Stimulated activated naive B cell treated with anti-CD40 and anti-IgM and Interleukin-4, amounts not matched to agents 10 μg/mL and 1 μg/mL and 100 μg/mL, for 72 hours (primary cell): ENCODE results near the gene MLPH.

Source experiments
- ATAC-seq, 2 donors: fragments of 150-1000 bp; cut with Tn5 transposase; replicated peaks; 2 replicates each; pipeline ENCODE4 v1.10.0; 2021; ENCODE audit warnings: moderate library complexity in 1 of 2
- DNase-seq: peaks from one replicate; pipeline ENCODE4 v3.0.0; 2021
- H3K27ac Mint-ChIP-seq: one replicate; pipeline ENCODE4 v1.8.0; 2022; ENCODE audit warnings: mild to moderate bottlenecking, mixed read lengths
- H3K27me3 Mint-ChIP-seq, 2 donors: one replicate each; pipeline ENCODE4 v1.8.0; 2022; ENCODE audit warnings: mixed read lengths in 2 of 2
- H3K36me3 Mint-ChIP-seq, 2 donors: one replicate each; pipeline ENCODE4 v1.8.0; 2022; ENCODE audit warnings: mixed read lengths in 2 of 2, mild to moderate bottlenecking in 1 of 2
- H3K4me1 Mint-ChIP-seq, 2 donors: one replicate each; pipeline ENCODE4 v1.8.0; 2022; ENCODE audit warnings: mixed read lengths in 2 of 2, mild to moderate bottlenecking in 1 of 2
- H3K4me3 Mint-ChIP-seq, 2 donors: one replicate each; pipeline ENCODE4 v1.8.0; 2022; ENCODE audit warnings: mild to moderate bottlenecking in 2 of 2, mixed read lengths in 2 of 2, moderate library complexity in 1 of 2
- H3K9me3 Mint-ChIP-seq, 2 donors: one replicate each; pipeline ENCODE4 v1.8.0; 2022; ENCODE audit warnings: mixed read lengths in 2 of 2, mild to moderate bottlenecking in 1 of 2

MLPH gene

GRCh38 chr2:237450108-237450507 is 36.9 kb upstream of the MLPH start:
- H3K4me1 Mint-ChIP-seq, result peaks cover 0 to 10% of the 10 kb centered on the region in 2 donors
- no peak for DNase-seq
- H3K4me3 Mint-ChIP-seq, result no peak overlapping the region
- H3K27me3 Mint-ChIP-seq, result peaks cover 11 to 15% of the 10 kb centered on the region in 2 donors
- no peak for ATAC-seq
- no peaks in the 10 kb centered on the region for H3K9me3 Mint-ChIP-seq
- no peak overlapping the region for H3K27ac Mint-ChIP-seq
- H3K36me3 Mint-ChIP-seq, result peaks cover 0 to 1% of the 10 kb centered on the region in 2 donors

GRCh38 chr2:237450583-237450982 is 36.5 kb upstream of the MLPH start:
- H3K27ac Mint-ChIP-seq, result no peak overlapping the region
- peaks cover 4 to 15% of the 10 kb centered on the region in 2 donors for H3K4me1 Mint-ChIP-seq
- no peak for DNase-seq
- ATAC-seq, result no peak
- no peaks in the 10 kb centered on the region for H3K9me3 Mint-ChIP-seq
- H3K4me3 Mint-ChIP-seq, result no peak overlapping the region
- H3K36me3 Mint-ChIP-seq, result peaks cover 0 to 1% of the 10 kb centered on the region in 2 donors
- peaks cover 11 to 15% of the 10 kb centered on the region in 2 donors for H3K27me3 Mint-ChIP-seq

- Mint-ChIP-seq H3K4me3 (no peak overlapping the region), H3K27me3 (peaks cover 11 to 15% of the 10 kb centered on the region in 2 donors), H3K36me3 (peaks cover 0 to 1% of the 10 kb centered on the region in 2 donors), H3K27ac (no peak overlapping the region), H3K4me1 (peaks cover 13 to 28% of the 10 kb centered on the region in 2 donors), H3K9me3 (no peaks in the 10 kb centered on the region)
- DNase-seq, result no peak
- ATAC-seq, result no peak
These were observed 35.2 kb upstream of the MLPH start for GRCh38 chr2:237451643-237452469.

GRCh38 chr2:237452861-237453260 is 34.2 kb upstream of the MLPH start:
- H3K36me3 Mint-ChIP-seq, result peaks cover 0 to 1% of the 10 kb centered on the region in 2 donors
- peaks cover 0 to 5% of the 10 kb centered on the region in 2 donors for H3K9me3 Mint-ChIP-seq
- peaks cover 20 to 24% of the 10 kb centered on the region in 2 donors for H3K27me3 Mint-ChIP-seq
- H3K4me1 Mint-ChIP-seq, result peaks cover 13 to 29% of the 10 kb centered on the region in 2 donors
- no peak overlapping the region for H3K27ac Mint-ChIP-seq
- DNase-seq (no peak), ATAC-seq (no peak)
- H3K4me3 Mint-ChIP-seq, result no peak overlapping the region

GRCh38 chr2:237453671-237454070 is 33.4 kb upstream of the MLPH start:
- peaks cover 13 to 29% of the 10 kb centered on the region in 2 donors for H3K4me1 Mint-ChIP-seq
- peaks cover 0 to 1% of the 10 kb centered on the region in 2 donors for H3K36me3 Mint-ChIP-seq
- H3K27me3 Mint-ChIP-seq, result peaks cover 22 to 25% of the 10 kb centered on the region in 2 donors
- no peak for ATAC-seq
- no peak for DNase-seq
- H3K9me3 Mint-ChIP-seq, result peaks cover 2 to 8% of the 10 kb centered on the region in 2 donors
- no peak overlapping the region for H3K27ac Mint-ChIP-seq
- no peak overlapping the region for H3K4me3 Mint-ChIP-seq

GRCh38 chr2:237455764-237456163 is 31.3 kb upstream of the MLPH start:
- peaks cover 0 to 1% of the 10 kb centered on the region in 2 donors for H3K36me3 Mint-ChIP-seq
- DNase-seq (peak; percentile 16), ATAC-seq (peak; percentile 77 to 79)
- H3K4me1 Mint-ChIP-seq, result peaks cover 15 to 23% of the 10 kb centered on the region in 2 donors
- H3K27me3 Mint-ChIP-seq, result peaks cover 19 to 42% of the 10 kb centered on the region in 2 donors
- no peak overlapping the region for H3K4me3 Mint-ChIP-seq
- H3K9me3 Mint-ChIP-seq, result peaks cover 2 to 8% of the 10 kb centered on the region in 2 donors
- H3K27ac Mint-ChIP-seq, result no peak overlapping the region

- no peak overlapping the region for H3K27ac Mint-ChIP-seq
- H3K27me3 Mint-ChIP-seq, result peaks cover 23 to 42% of the 10 kb centered on the region in 2 donors
- DNase-seq, result no peak
- peak; percentile 45 to 63 for ATAC-seq
- peaks cover 2 to 8% of the 10 kb centered on the region in 2 donors for H3K9me3 Mint-ChIP-seq
- peaks cover 0 to 1% of the 10 kb centered on the region in 2 donors for H3K36me3 Mint-ChIP-seq
- peaks cover 15 to 23% of the 10 kb centered on the region in 2 donors for H3K4me1 Mint-ChIP-seq
- H3K4me3 Mint-ChIP-seq, result no peak overlapping the region
These were observed 30.7 kb upstream of the MLPH start for GRCh38 chr2:237456200-237456843.

GRCh38 chr2:237457388-237457941 is 29.6 kb upstream of the MLPH start:
- peaks cover 15 to 23% of the 10 kb centered on the region in 2 donors for H3K4me1 Mint-ChIP-seq
- peaks cover 25 to 39% of the 10 kb centered on the region in 2 donors for H3K27me3 Mint-ChIP-seq
- DNase-seq (no peak), ATAC-seq (no peak)
- no peak overlapping the region for H3K4me3 Mint-ChIP-seq
- H3K36me3 Mint-ChIP-seq, result peaks cover 0 to 1% of the 10 kb centered on the region in 2 donors
- H3K9me3 Mint-ChIP-seq, result peaks cover 2 to 8% of the 10 kb centered on the region in 2 donors
- H3K27ac Mint-ChIP-seq, result peak overlapping the region; percentile 15

- Mint-ChIP-seq H3K36me3 (peaks cover 0 to under 1% of the 10 kb centered on the region in 2 donors), H3K27ac (no peak overlapping the region), H3K9me3 (peaks cover 3 to 8% of the 10 kb centered on the region in 2 donors), H3K4me1 (peaks cover 15 to 23% of the 10 kb centered on the region in 2 donors), H3K27me3 (peaks cover 25 to 37% of the 10 kb centered on the region in 2 donors), H3K4me3 (no peak overlapping the region)
- no peak for DNase-seq
- ATAC-seq, result no peak
These were observed 28.5 kb upstream of the MLPH start for GRCh38 chr2:237458519-237458918.

GRCh38 chr2:237459226-237459625 is 27.8 kb upstream of the MLPH start:
- no peak overlapping the region for H3K27ac Mint-ChIP-seq
- H3K4me1 Mint-ChIP-seq, result peaks cover 15 to 23% of the 10 kb centered on the region in 2 donors
- DNase-seq (no peak), ATAC-seq (no peak)
- no peak overlapping the region for H3K4me3 Mint-ChIP-seq
- peaks cover 3 to 8% of the 10 kb centered on the region in 2 donors for H3K9me3 Mint-ChIP-seq
- H3K36me3 Mint-ChIP-seq, result no peaks in the 10 kb centered on the region
- peaks cover 25 to 37% of the 10 kb centered on the region in 2 donors for H3K27me3 Mint-ChIP-seq

GRCh38 chr2:237459741-237460174 is 27.3 kb upstream of the MLPH start:
- Mint-ChIP-seq H3K27ac (no peak overlapping the region), H3K9me3 (peaks cover 3 to 8% of the 10 kb centered on the region in 2 donors), H3K27me3 (peaks cover 25 to 37% of the 10 kb centered on the region in 2 donors), H3K36me3 (no peaks in the 10 kb centered on the region), H3K4me1 (peaks cover 15 to 23% of the 10 kb centered on the region in 2 donors), H3K4me3 (no peak overlapping the region)
- DNase-seq (no peak), ATAC-seq (no peak)

- ATAC-seq (no peak), DNase-seq (no peak)
- peaks cover 0 to 1% of the 10 kb centered on the region in 2 donors for H3K9me3 Mint-ChIP-seq
- no peaks in the 10 kb centered on the region for H3K36me3 Mint-ChIP-seq
- no peaks in the 10 kb centered on the region for H3K4me1 Mint-ChIP-seq
- no peak overlapping the region for H3K4me3 Mint-ChIP-seq
- H3K27ac Mint-ChIP-seq, result no peak overlapping the region
- peaks cover 6 to 18% of the 10 kb centered on the region in 2 donors for H3K27me3 Mint-ChIP-seq
These were observed 22.2 kb upstream of the MLPH start for GRCh38 chr2:237464757-237465391.

GRCh38 chr2:237465515-237466148 is 21.4 kb upstream of the MLPH start:
- ATAC-seq, result no peak
- no peaks in the 10 kb centered on the region for H3K36me3 Mint-ChIP-seq
- DNase-seq, result no peak
- no peak overlapping the region for H3K4me3 Mint-ChIP-seq
- H3K27ac Mint-ChIP-seq, result no peak overlapping the region
- H3K4me1 Mint-ChIP-seq, result no peaks in the 10 kb centered on the region
- H3K27me3 Mint-ChIP-seq, result peaks cover 10 to 11% of the 10 kb centered on the region in 2 donors
- H3K9me3 Mint-ChIP-seq, result peaks cover 0 to 1% of the 10 kb centered on the region in 2 donors
